GM21526 (cell line): ENCODE results near the gene LETM1.
"Not testable (repeated sequence)": the region's sequence is repeated elsewhere in the genome, so short reads cannot be mapped to it uniquely, and the experiment has no call there.

ENCODE experiments used
- ATAC-seq: cut with Tn5 transposase; IDR thresholded peaks from one replicate; pipeline ENCODE4 v1.9.1; 2021; ENCODE audit warnings: moderate library complexity; ENCODE audit not compliant: unreplicated experiment, low FRiP score

The LETM1 gene

GRCh38 chr4:1852904-1853623, 2.9 kb downstream of the LETM1 start:
- no peak for ATAC-seq

DNA sequence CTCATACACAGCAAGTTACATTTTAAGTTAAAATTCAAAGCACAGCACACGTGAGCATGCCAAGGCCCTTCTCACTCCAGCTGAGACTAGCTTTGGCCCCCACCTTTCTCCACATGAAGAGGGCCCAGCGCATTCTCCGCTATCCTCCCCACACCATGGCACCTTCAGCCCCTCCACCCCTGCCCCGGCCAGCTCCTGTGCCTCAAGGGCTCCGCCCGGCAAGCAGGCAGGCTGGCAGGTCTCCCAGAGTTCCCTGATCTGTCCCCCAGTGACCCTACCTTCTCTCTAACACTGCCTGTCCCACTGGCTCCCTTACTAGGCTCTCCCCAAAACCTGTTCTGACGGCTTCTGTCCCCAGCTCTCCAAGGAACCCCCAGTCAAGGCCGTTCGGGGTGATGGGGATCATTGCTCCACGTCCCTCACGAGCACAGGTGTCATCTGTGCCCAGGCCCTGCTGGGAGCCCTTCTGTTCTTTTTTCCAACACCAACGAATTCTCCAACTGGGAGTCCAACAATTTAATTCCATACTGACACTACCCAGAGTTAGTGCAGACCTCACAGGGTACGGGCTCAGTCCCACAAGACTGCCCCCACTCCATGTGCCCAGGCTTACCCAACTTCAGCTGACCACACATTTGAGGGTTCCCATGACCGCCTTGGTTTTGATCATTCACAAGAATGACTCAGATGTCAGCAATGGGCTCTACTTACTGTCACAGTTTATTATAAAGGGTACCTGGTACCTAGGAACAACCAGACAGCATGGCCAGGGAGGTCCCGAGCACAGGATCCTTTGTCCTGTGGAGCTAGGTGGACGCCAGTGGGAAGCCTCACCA, 4.2 kb downstream of the LETM1 start:
- no peak for ATAC-seq

GRCh38 chr4:1851160-1851559, 4.8 kb downstream of the LETM1 start:
- ATAC-seq: no peak

DNA sequence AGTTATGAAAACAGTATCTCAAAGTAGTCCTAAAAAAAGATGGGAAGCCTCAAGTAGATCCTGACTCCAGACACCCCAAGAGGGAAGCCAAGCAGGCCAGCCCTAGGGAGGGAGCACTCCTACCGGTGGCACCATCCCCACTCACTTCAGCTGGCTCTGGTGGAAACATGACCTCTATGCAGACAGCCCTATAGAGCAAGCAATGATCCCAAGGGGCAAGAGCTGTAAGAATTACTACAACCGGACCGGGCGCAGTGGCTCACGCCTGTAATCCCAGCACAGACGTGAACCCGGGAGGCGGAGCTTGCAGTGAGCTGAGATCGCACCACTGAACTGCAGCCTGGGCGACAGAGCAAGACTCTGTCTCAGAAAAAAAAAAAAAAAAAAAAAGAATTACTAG, 5.7 kb downstream of the LETM1 start:
- ATAC-seq: no peak

DNA sequence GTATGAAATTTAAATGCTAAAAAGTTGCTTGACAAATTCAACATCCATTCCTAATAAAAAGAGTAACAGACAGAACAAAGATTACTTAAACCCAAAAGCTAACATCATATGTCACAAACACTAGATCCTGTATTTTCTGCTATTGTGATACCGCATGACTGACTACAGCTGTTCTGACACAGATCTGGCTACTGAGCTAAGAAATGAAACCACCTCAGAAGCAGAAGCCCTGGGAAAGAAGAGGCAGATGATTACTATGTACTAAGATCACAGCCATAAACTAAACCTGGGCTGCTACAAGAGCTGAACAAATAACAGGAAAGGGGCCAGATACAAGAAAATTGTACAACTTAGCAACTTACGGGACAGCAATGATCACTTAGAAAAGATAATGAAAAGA, 9.4 kb downstream of the LETM1 start:
- ATAC-seq: no peak

DNA sequence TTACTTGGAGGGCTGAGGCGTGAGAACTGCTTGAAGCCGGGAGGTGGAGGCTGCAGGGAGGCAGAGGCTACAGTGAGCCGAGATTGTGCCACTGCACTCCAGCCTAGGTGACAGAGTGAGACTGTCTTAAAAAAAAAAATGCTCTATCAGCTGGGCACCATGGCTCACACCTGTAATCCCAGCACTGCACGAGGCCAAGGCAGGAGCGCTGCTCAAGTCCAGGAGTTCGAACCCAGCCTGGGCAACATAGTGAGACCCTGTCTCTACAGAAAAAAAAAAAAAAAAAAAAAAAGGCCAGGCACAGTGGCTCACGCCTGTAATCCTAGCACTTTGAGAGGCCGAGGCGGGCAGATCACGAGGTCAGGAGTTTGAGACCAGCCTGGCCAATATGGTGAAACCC, 11.3 kb downstream of the LETM1 start:
- ATAC-seq: not testable (repeated sequence)

GRCh38 chr4:1843852-1844251, 12.1 kb downstream of the LETM1 start:
- ATAC-seq: no peak

DNA sequence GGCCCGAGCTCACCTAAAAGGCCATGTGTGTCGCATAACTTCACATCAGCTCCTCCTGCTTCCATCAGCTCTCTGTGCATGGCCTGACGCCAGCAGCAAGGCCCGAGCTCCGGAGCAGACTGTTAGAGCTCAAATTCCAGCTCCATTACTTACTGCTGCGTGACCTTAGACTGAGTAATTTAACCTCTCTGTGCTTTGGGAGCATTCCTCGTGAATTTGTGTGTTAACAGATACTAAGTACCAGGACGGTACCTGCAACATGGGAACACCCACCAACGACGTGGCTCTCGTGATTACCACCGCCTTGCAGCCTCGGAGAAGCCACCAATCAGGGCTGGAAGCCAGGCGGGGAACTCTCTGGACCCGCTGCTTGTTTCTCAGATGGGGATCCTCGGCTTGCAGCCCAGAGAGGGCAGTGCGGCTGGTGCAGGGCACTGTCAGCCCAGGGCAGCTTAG, 12.9 kb downstream of the LETM1 start:
- no peak for ATAC-seq

GRCh38 chr4:1842339-1842895, 13.5 kb downstream of the LETM1 start:
- ATAC-seq: no peak

DNA sequence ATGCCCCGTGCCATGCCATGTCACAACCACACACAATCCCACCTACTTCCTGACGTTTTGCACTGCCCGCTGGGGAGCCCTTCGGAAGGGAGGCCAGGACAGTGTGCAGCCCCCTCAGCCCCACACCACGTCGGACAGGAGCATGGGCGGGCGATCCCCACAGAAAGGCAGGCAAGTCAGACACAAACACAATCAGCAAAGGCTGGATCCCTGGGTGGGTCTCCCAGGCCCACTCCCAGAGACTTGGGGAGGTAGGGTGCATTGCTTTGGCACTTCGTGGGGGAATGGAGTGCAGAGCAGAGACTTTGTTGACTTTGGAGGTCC, 14.1 kb downstream of the LETM1 start:
- no peak for ATAC-seq

- ATAC-seq: no peak
These were observed 14.6 kb downstream of the LETM1 start for GRCh38 chr4:1841201-1841886.

- ATAC-seq: no peak
These were observed 16.7 kb downstream of the LETM1 start for GRCh38 chr4:1839282-1839681.

DNA sequence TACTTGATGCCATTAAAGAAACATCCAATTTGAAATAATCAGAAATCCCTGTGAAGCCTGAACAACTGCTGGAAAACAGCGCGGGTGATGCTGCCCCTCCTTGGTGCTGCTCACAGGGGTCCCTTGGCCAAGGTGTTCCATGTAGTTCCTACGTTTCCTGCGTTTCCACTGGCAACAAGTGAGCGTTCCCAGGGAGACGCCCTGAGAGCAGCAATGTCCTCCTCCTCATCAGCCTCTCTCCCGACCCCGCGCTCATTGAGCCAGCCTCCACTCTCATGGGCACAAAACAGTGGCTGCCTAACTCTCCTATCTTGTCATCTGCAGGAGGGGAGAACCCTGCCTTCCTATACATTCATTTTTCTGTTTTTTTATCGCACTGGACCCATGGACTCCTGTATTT, 18.9 kb downstream of the LETM1 start:
- no peak for ATAC-seq

- ATAC-seq: no peak
These were observed 19.3 kb downstream of the LETM1 start for GRCh38 chr4:1836650-1837049.

DNA sequence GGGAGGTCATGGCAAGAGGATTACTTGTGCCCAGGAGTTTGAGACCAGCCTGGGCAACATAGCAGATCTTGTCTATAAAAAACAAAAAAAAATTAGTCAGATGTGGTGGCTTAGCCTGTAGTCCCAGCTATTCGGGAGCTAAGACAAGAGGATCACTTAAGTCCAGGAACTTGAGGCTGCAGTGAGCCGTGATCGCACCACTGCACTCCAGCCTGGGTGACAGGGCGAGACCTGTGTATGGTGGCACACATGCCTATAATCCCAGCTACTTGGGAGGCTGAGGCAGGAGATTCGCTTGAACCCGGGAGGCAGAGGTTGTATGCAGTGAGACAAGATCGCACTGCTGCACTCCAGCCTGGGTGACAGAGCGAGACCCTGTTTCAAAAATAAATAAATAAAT, 20.1 kb downstream of the LETM1 start:
- ATAC-seq: not testable (repeated sequence)

GRCh38 chr4:1834047-1834775, 21.7 kb downstream of the LETM1 start:
- peak; percentile 67 for ATAC-seq

DNA sequence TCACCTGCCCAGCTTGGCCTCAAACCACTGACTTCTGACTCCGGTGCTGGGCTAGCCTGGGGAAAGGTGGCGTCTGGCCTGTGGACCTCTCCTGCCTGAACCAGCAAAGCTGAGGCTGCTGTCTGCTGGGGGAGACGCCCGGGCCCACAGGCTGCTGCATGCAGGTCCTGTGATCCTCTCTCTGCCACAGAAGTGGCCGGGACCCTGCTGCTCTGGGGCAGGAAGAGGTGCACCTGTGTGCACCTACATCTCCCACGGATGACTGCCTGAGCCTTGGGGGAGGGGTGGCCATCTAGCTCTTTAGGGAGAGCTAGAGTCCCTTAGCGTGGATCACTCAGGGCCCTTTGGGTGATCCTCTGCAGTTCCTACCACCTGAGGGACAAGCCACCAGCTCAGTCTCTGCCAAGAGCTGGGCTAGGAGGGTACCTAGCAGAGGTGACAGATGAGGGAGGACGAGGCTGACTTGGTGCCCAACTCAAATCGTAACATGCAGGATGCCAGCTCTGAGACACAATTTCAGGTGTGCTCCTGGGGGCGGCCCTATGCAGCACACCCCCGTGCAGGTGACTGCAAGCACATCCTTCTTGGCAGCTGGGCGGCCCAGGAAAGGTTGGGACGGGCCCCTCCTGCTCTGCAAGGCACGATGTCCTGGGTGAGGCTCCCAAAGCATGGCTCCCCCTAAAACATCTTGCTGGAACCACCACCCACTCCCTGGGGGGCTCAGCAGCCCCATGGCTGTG, 22.5 kb downstream of the LETM1 start:
- no peak for ATAC-seq

GRCh38 chr4:1832690-1833089, 23.3 kb downstream of the LETM1 start:
- ATAC-seq: no peak

DNA sequence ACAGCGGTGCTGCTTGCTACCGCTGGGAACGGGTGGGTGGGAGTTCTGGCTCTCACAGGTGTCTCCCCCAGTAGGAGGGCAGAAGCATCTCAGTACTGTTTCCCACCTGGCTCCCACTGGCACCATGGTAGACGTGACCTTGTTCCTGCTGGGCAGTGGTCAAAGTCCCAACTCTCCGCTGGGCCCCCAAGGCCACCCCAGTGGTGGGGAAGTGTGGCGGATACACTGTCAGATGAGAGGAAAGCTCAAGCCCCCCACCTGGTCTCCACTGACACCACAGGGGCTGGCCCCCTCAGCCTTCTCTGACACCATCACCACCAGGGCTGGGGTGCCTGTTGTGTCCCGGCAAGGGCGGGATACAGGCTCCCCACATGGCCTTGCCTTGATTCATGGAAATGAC, 24.6 kb downstream of the LETM1 start:
- ATAC-seq: no peak
